OCI-LY1 (cell line): Measurements from ENCODE around the gene NRG2.

ENCODE experiments used
- H2AFZ ChIP-seq: fragments of 200-600 bp; sonication (generic), shearing (Covaris generic); 2 replicates; pipeline ENCODE4 v1.6.0; 2014; ENCODE audit warnings: antibody characterized with exemption, mild to moderate bottlenecking, low read length
- H3F3A ChIP-seq: fragments of 200-600 bp; sonication (generic), shearing (Covaris generic); 2 replicates; pipeline ENCODE4 v1.6.0; 2014; ENCODE audit warnings: mild to moderate bottlenecking, antibody characterized with exemption, low read length, moderate library complexity; ENCODE audit not compliant: insufficient read depth
- H3K27ac ChIP-seq: fragments of 200-600 bp; sonication (generic); 2 replicates; pipeline ENCODE4 v1.5.1; 2014; ENCODE audit warnings: low read length, mixed run types, mild to moderate bottlenecking, low read depth; ENCODE audit not compliant: poor library complexity, severe bottlenecking
- H3K27me3 ChIP-seq: fragments of 200-600 bp; sonication (generic); 2 replicates; pipeline ENCODE4 v1.6.0; 2014; ENCODE audit warnings: antibody characterized with exemption, mild to moderate bottlenecking, low read length, moderate library complexity; ENCODE audit not compliant: insufficient read depth
- H3K36me3 ChIP-seq: fragments of 200-600 bp; sonication (generic); 2 replicates; pipeline ENCODE4 v1.6.1; 2014; ENCODE audit warnings: mild to moderate bottlenecking, antibody characterized with exemption, low read length, moderate library complexity, mixed read lengths; ENCODE audit not compliant: insufficient read depth
- H3K4me1 ChIP-seq: fragments of 200-600 bp; sonication (generic); 2 replicates; pipeline ENCODE4 v1.5.1; 2014; ENCODE audit warnings: mild to moderate bottlenecking, low read length, moderate library complexity; ENCODE audit not compliant: insufficient read depth, severe bottlenecking
- H3K4me2 ChIP-seq: fragments of 200-600 bp; sonication (generic), shearing (Covaris generic); 2 replicates; pipeline ENCODE4 v1.6.1; 2014; ENCODE audit warnings: low read length
- H3K4me3 ChIP-seq: fragments of 200-600 bp; sonication (generic); 2 replicates; pipeline ENCODE4 v1.5.1; 2014; ENCODE audit warnings: low read length, low read depth, mild to moderate bottlenecking, mixed read lengths; ENCODE audit not compliant: poor library complexity, severe bottlenecking
- H3K79me2 ChIP-seq: fragments of 200-600 bp; shearing (Covaris generic); 2 replicates; pipeline ENCODE4 v1.6.1; 2016; ENCODE audit warnings: mixed run types, low read length, mixed read lengths; ENCODE audit not compliant: insufficient read depth
- H3K9ac ChIP-seq: fragments of 200-600 bp; sonication (generic), shearing (Covaris generic); 2 replicates; pipeline ENCODE4 v1.6.1; 2014; ENCODE audit warnings: mild to moderate bottlenecking, low read length, mixed read lengths
- H3K9me2 ChIP-seq: fragments of 200-600 bp; sonication (generic), shearing (Covaris generic); 2 replicates; pipeline ENCODE4 v1.6.1; 2014; ENCODE audit warnings: low read depth, mild to moderate bottlenecking, low read length, mixed read lengths
- H3K9me3 ChIP-seq: fragments of 200-600 bp; shearing (Covaris generic); 2 replicates; pipeline ENCODE4 v1.6.1; 2014; ENCODE audit warnings: low read length, mixed read lengths
- H4K20me1 ChIP-seq: fragments of 200-600 bp; sonication (generic), shearing (Covaris generic); 2 replicates; pipeline ENCODE4 v1.6.0; 2016; ENCODE audit warnings: mild to moderate bottlenecking, low read length; ENCODE audit not compliant: insufficient read depth
- EZH2 ChIP-seq: fragments of 200-600 bp; sonication (generic), shearing (Covaris generic); IDR thresholded peaks from 2 replicates; pipeline ENCODE4 v1.8.0; 2017; ENCODE audit warnings: borderline replicate concordance, mixed run types, mild to moderate bottlenecking, antibody characterized with exemption, low read length, moderate library complexity, mixed read lengths
- TF ChIP-seq, protein P1 (sequence below): fragments of 200-600 bp; sonication (generic), shearing (Covaris generic); IDR thresholded peaks from 2 replicates; pipeline ENCODE4 v1.5.1; 2017; ENCODE audit warnings: mild to moderate bottlenecking, antibody characterized with exemption, low read length, moderate library complexity, mixed read lengths

NRG2 gene

DNA sequence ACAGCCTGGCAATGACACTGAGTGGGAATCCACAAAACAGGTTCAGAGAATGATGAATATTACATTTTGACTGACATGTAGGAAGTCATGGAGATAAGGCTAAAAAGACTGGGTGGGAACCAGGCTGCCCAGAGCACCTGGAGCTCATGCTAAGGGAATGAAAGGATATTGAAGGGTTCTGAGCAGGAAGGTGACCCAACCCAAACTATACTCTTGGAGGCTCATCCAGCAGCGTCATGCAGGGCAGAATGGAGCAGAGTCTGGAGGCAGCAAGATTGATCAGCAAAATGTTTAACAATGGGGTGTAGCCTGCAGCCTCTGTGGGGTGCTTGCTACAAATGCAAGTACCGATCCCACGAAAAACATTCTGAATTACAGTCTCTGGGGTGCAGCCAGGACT lies 127.3 kb downstream of the NRG2 start:
- Histone ChIP-seq H3K9me3 (no peaks in the 10 kb centered on the region), H3K27ac (no peak overlapping the region), H3K9ac (no peak overlapping the region), H3K4me1 (no peaks in the 10 kb centered on the region), H3K36me3 (no peaks in the 10 kb centered on the region), H2AFZ (no peak overlapping the region), H4K20me1 (no peaks in the 10 kb centered on the region), H3F3A (no peaks in the 10 kb centered on the region), H3K4me3 (no peak overlapping the region), H3K4me2 (no peak overlapping the region), H3K9me2 (no peaks in the 10 kb centered on the region), H3K79me2 (no peaks in the 10 kb centered on the region), H3K27me3 (no peaks in the 10 kb centered on the region)
- TF ChIP-seq EZH2 = no peak
- TF ChIP-seq, protein P1, sequence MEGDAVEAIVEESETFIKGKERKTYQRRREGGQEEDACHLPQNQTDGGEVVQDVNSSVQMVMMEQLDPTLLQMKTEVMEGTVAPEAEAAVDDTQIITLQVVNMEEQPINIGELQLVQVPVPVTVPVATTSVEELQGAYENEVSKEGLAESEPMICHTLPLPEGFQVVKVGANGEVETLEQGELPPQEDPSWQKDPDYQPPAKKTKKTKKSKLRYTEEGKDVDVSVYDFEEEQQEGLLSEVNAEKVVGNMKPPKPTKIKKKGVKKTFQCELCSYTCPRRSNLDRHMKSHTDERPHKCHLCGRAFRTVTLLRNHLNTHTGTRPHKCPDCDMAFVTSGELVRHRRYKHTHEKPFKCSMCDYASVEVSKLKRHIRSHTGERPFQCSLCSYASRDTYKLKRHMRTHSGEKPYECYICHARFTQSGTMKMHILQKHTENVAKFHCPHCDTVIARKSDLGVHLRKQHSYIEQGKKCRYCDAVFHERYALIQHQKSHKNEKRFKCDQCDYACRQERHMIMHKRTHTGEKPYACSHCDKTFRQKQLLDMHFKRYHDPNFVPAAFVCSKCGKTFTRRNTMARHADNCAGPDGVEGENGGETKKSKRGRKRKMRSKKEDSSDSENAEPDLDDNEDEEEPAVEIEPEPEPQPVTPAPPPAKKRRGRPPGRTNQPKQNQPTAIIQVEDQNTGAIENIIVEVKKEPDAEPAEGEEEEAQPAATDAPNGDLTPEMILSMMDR = no peak

DNA sequence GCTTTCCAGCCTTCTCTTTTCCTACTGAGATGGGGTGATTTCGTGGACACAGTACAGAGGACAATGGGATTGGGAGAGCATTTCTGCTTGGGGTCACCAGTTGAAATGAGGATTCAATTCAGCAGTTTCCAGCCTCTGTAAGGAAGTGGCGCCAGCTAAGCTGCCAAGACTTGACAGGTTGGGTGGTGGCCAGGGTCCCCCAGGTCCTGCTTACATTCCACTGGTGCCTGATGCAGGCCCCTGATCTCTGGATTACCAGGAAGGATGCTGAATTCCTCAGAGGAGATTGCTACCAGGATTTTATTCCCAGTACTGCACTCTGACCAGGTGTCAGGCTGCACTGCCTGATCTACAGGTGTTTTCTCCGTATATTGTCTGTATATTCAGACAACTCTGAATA lies 127.8 kb downstream of the NRG2 start:
- no peaks in the 10 kb centered on the region for H3K36me3 ChIP-seq
- H3K9me2 ChIP-seq = no peaks in the 10 kb centered on the region
- no peaks in the 10 kb centered on the region for H3K79me2 ChIP-seq
- H3F3A ChIP-seq = no peaks in the 10 kb centered on the region
- no peak overlapping the region for H2AFZ ChIP-seq
- H4K20me1 ChIP-seq = no peaks in the 10 kb centered on the region
- no peak overlapping the region for H3K27ac ChIP-seq
- no peak overlapping the region for H3K4me2 ChIP-seq
- no peak for TF ChIP-seq EZH2
- TF ChIP-seq, protein P1 = no peak
- H3K9me3 ChIP-seq = no peaks in the 10 kb centered on the region
- H3K27me3 ChIP-seq = no peaks in the 10 kb centered on the region
- no peaks in the 10 kb centered on the region for H3K4me1 ChIP-seq
- no peak overlapping the region for H3K4me3 ChIP-seq
- H3K9ac ChIP-seq = no peak overlapping the region

DNA sequence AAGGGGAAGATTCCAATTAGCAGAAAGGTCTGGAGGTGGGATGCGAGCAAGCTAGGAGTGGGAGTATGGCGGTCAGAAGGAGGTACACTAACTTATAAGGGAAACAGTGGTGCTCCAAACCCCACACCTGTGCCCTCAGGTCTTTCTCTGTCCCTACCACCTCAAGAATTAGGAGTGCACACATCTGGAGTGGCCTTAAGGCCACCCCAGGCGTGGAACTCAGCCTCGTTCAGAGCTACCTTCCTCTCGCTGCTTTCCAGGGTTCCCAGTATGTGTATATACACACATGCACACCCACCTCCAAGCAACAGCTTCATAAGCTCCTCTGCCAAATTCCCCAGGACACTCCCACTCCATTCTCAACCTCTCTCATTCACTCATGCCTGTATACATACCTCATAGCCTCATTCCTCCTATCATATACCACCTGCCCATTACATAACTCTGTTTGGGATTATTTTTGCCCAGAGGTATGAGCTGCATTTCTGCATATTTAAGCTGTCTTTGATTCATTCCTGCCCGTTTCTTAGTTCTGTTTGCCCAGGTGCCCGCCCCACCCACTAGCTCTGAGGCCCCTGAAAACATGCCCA lies 128.8 kb downstream of the NRG2 start:
- H3K79me2 ChIP-seq = no peaks in the 10 kb centered on the region
- H3K9me2 ChIP-seq = no peaks in the 10 kb centered on the region
- H3F3A ChIP-seq = no peaks in the 10 kb centered on the region
- no peak overlapping the region for H2AFZ ChIP-seq
- TF ChIP-seq, protein P1 = no peak
- no peak for TF ChIP-seq EZH2
- H3K36me3 ChIP-seq = no peaks in the 10 kb centered on the region
- H3K9me3 ChIP-seq = no peaks in the 10 kb centered on the region
- H3K9ac ChIP-seq = no peak overlapping the region
- no peak overlapping the region for H3K27ac ChIP-seq
- H3K4me2 ChIP-seq = no peak overlapping the region
- no peaks in the 10 kb centered on the region for H4K20me1 ChIP-seq
- no peak overlapping the region for H3K4me3 ChIP-seq
- no peaks in the 10 kb centered on the region for H3K27me3 ChIP-seq
- no peaks in the 10 kb centered on the region for H3K4me1 ChIP-seq
